SU-DHL-6 (cell line): ENCODE measurements around the gene HMCES.

Experiments used
- CTCF ChIP-seq: fragments of 200-600 bp; sonication (generic); IDR thresholded peaks from one replicate; pipeline ENCODE4 v1.5.1; 2017; ENCODE audit warnings: antibody characterized with exemption, mild to moderate bottlenecking, low read length, moderate library complexity; ENCODE audit not compliant: insufficient read depth, poor library complexity, severe bottlenecking
- EZH2phosphoT487 ChIP-seq: fragments of 200-600 bp; sonication (generic), shearing (Covaris generic); conservative IDR thresholded peaks from 2 replicates; pipeline ENCODE4 v1.6.1; 2018; ENCODE audit warnings: mild to moderate bottlenecking, antibody characterized with exemption, low read length, moderate library complexity, mixed read lengths

- TF ChIP-seq CTCF, result no peak
- TF ChIP-seq EZH2phosphoT487, result no peak
Observed at GRCh38 chr3:129256270-129256669, 22.4 kb upstream of the HMCES start.
